GM23338 (cell line): ENCODE results near the gene CTDSP2. TPM values are rescaled to one million over a fixed set of nuclear protein-coding genes. Genes with fewer than 3 reads are reported as not detected.

ENCODE experiments used
- ATAC-seq: fragments of 200-7000 bp; cut with Tn5 transposase; 3 replicates; pipeline ENCODE4 v1.9.1; 2020
- DNase-seq: peaks from one replicate; pipeline ENCODE4 v3.0.0-alpha.2; 2015; ENCODE audit warnings: low spot score
- H2AFZ ChIP-seq: fragments of 200-600 bp; sonication (generic); 2 replicates; pipeline ENCODE4 v1.8.0; 2016; ENCODE audit warnings: antibody characterized with exemption, mild to moderate bottlenecking, moderate library complexity
- H3F3A ChIP-seq: fragments of 200-600 bp; sonication (generic); replicated peaks from 2 replicates; pipeline ENCODE4 v1.8.0; 2017; ENCODE audit warnings: antibody characterized with exemption, mixed run types, low read depth
- H3K27ac ChIP-seq: fragments of 200-600 bp; sonication (generic); 2 replicates; pipeline ENCODE4 v1.6.1; 2016; ENCODE audit warnings: low read depth
- H3K27me3 ChIP-seq: fragments of 200-600 bp; sonication (generic); 2 replicates; pipeline ENCODE4 v1.8.0; 2016; ENCODE audit warnings: mild to moderate bottlenecking, mixed run types, moderate library complexity; ENCODE audit not compliant: insufficient read depth
- H3K36me3 ChIP-seq: fragments of 200-600 bp; sonication (generic); 2 replicates; pipeline ENCODE4 v1.8.0; 2016; ENCODE audit warnings: mild to moderate bottlenecking; ENCODE audit not compliant: insufficient read depth
- H3K4me1 ChIP-seq: fragments of 200-600 bp; sonication (generic); 2 replicates; pipeline ENCODE4 v1.8.0; 2016; ENCODE audit warnings: mild to moderate bottlenecking, moderate library complexity; ENCODE audit not compliant: insufficient read depth
- H3K4me2 ChIP-seq: fragments of 200-600 bp; sonication (generic); 2 replicates; pipeline ENCODE4 v1.7.1; 2017; ENCODE audit warnings: mixed run types
- H3K4me3 ChIP-seq: fragments of 200-600 bp; sonication (generic); 2 replicates; pipeline ENCODE4 v1.6.1; 2016; ENCODE audit warnings: mixed run types
- H3K79me2 ChIP-seq: fragments of 200-600 bp; sonication (generic); replicated peaks from 2 replicates; pipeline ENCODE4 v1.8.0; 2017; ENCODE audit warnings: mild to moderate bottlenecking; ENCODE audit not compliant: insufficient read depth
- H3K9me2 ChIP-seq: fragments of 200-600 bp; sonication (generic); 2 replicates; pipeline ENCODE4 v1.8.0; 2017; ENCODE audit not compliant: insufficient read depth
- H4K20me1 ChIP-seq: fragments of 200-600 bp; sonication (generic); replicated peaks from 2 replicates; pipeline ENCODE4 v1.8.0; 2017; ENCODE audit warnings: mild to moderate bottlenecking; ENCODE audit not compliant: insufficient read depth
- H3K27ac Mint-ChIP-seq: 2 replicates; pipeline ENCODE4 v1.8.0; 2020; ENCODE audit warnings: inconsistent platforms, mild to moderate bottlenecking, moderate library complexity, mixed read lengths
- H3K27me3 Mint-ChIP-seq: 3 replicates; pipeline ENCODE4 v1.8.0; 2022; ENCODE audit warnings: low read depth, mild to moderate bottlenecking, moderate library complexity, mixed read lengths, inconsistent platforms; ENCODE audit not compliant: insufficient read depth, poor library complexity
- H3K36me3 Mint-ChIP-seq: 3 replicates; pipeline ENCODE4 v1.8.0; 2021; ENCODE audit warnings: low read depth, mild to moderate bottlenecking, inconsistent platforms, moderate library complexity, mixed read lengths
- H3K4me1 Mint-ChIP-seq: 3 replicates; pipeline ENCODE4 v1.8.0; 2020; ENCODE audit warnings: mild to moderate bottlenecking, inconsistent platforms, mixed read lengths
- H3K4me3 Mint-ChIP-seq: 3 replicates; pipeline ENCODE4 v1.8.0; 2021; ENCODE audit warnings: moderate library complexity, mild to moderate bottlenecking, inconsistent platforms, mixed read lengths
- H3K9me3 Mint-ChIP-seq: 3 replicates; pipeline ENCODE4 v1.8.0; 2020; ENCODE audit warnings: moderate library complexity, mild to moderate bottlenecking, inconsistent platforms, mixed read lengths
- CREB1 ChIP-seq: fragments of 250-450 bp; sonication (Bioruptor Pico); IDR thresholded peaks from 2 replicates; pipeline ENCODE4 v1.5.0; 2020; ENCODE audit warnings: low read depth, mild to moderate bottlenecking, moderate library complexity
- CTCF ChIP-seq, 2 experiments: fragments of 200-600 bp in 1 of 2; sonication (generic) in 1 of 2; conservative IDR thresholded peaks; 2 replicates each; pipeline versions ENCODE4 v1.5.1 to v1.6.1; 2016 to 2017; ENCODE audit warnings: antibody characterized with exemption in 2 of 2, low read depth in 2 of 2, mild to moderate bottlenecking in 2 of 2, moderate library complexity in 1 of 2
- EZH2 ChIP-seq: fragments of 200-600 bp; sonication (generic); IDR thresholded peaks from one replicate; pipeline ENCODE4 v1.8.0; 2017; ENCODE audit warnings: antibody characterized with exemption, mild to moderate bottlenecking, low read depth; ENCODE audit not compliant: unreplicated experiment
- EZH2phosphoT487 ChIP-seq: fragments of 200-600 bp; sonication (generic); IDR thresholded peaks from one replicate; pipeline ENCODE4 v1.8.1; 2018; ENCODE audit warnings: antibody characterized with exemption; ENCODE audit not compliant: unreplicated experiment
- JUNB ChIP-seq: IDR thresholded peaks from one replicate; pipeline ENCODE4 v1.6.1; 2016; ENCODE audit warnings: antibody characterized with exemption; ENCODE audit not compliant: unreplicated experiment
- NANOG ChIP-seq: IDR thresholded peaks from 2 replicates; pipeline ENCODE4 v1.6.1; 2016; ENCODE audit warnings: antibody characterized with exemption, borderline replicate concordance
- POLR2AphosphoS5 ChIP-seq: IDR thresholded peaks from 2 replicates; pipeline ENCODE4 v1.6.1; 2016; ENCODE audit warnings: antibody characterized with exemption, low read depth
- REST ChIP-seq: IDR thresholded peaks from one replicate; pipeline ENCODE4 v1.6.1; 2018; ENCODE audit warnings: antibody characterized with exemption; ENCODE audit not compliant: unreplicated experiment
- STAT1 ChIP-seq: IDR thresholded peaks from one replicate; pipeline ENCODE4 v1.6.1; 2016; ENCODE audit warnings: antibody characterized with exemption; ENCODE audit not compliant: unreplicated experiment
- ZNF114 ChIP-seq: fragments of 250-450 bp; sonication (Bioruptor Pico); IDR thresholded peaks from 2 replicates; pipeline ENCODE4 v1.5.0; 2020; ENCODE audit warnings: mild to moderate bottlenecking, moderate library complexity
- ZNF331 ChIP-seq: fragments of 250-450 bp; sonication (Bioruptor Pico); IDR thresholded peaks from 2 replicates; pipeline ENCODE4 v1.5.0; 2020; ENCODE audit warnings: low read depth, mild to moderate bottlenecking, moderate library complexity
- ZNF462 ChIP-seq: fragments of 250-450 bp; sonication (Bioruptor Pico); IDR thresholded peaks from 2 replicates; pipeline ENCODE4 v1.5.0; 2020; ENCODE audit warnings: mild to moderate bottlenecking, moderate library complexity
- polyA plus RNA-seq: library from polyadenylated mRNA; unstranded; fragments of >200 nt; fragmentation: Nextera tagmentation; extraction: Ambion mirVana; gene quantifications from 2 replicates; pipeline ENCODE4 v1.2.1, GENCODE V29; 2016
- total RNA-seq: library from RNA; depleted of rRNA; stranded (reverse); fragments of >200 nt; shearing (Covaris generic); gene quantifications from 2 replicates; pipeline ENCODE4 v1.2.3, GENCODE V29; 2014

The CTDSP2 gene
- total and polyA plus RNA-seq, 2 experiments from 2014 or later: 22.8 to 81.9 TPM

- Mint-ChIP-seq H3K9me3 (no peaks in the 10 kb centered on the region), H3K4me1 (no peaks in the 10 kb centered on the region), H3K36me3 (peaks cover 55% of the 10 kb centered on the region), H3K27ac (no peak overlapping the region), H3K27me3 (no peaks in the 10 kb centered on the region), H3K4me3 (no peak overlapping the region)
- H3K27ac ChIP-seq: no peak overlapping the region
- H3K4me1 ChIP-seq: no peaks in the 10 kb centered on the region
- H3K36me3 ChIP-seq: peaks cover 46% of the 10 kb centered on the region
- no peak overlapping the region for H2AFZ ChIP-seq
- ATAC-seq: no peak
- H3K27me3 ChIP-seq: no peaks in the 10 kb centered on the region
- H3K9me2 ChIP-seq: no peaks in the 10 kb centered on the region
- no peak for DNase-seq
- peaks cover 4% of the 10 kb centered on the region for H4K20me1 ChIP-seq
- H3K79me2 ChIP-seq: no peaks in the 10 kb centered on the region
- no peak overlapping the region for H3K4me3 ChIP-seq
- H3F3A ChIP-seq: no peaks in the 10 kb centered on the region
- TF ChIP-seq NANOG: no peak
- no peak overlapping the region for H3K4me2 ChIP-seq
These were observed 51.2 kb downstream of the CTDSP2 start for GRCh38 chr12:57795354-57795753.

- no peak overlapping the region for H3K4me3 ChIP-seq
- no peak overlapping the region for H3K4me2 ChIP-seq
- peaks cover 46% of the 10 kb centered on the region for H3K36me3 ChIP-seq
- H4K20me1 ChIP-seq: peaks cover 4% of the 10 kb centered on the region
- no peaks in the 10 kb centered on the region for H3K27me3 ChIP-seq
- Mint-ChIP-seq H3K4me3 (no peak overlapping the region), H3K36me3 (peaks cover 59% of the 10 kb centered on the region), H3K27me3 (no peaks in the 10 kb centered on the region), H3K27ac (no peak overlapping the region), H3K9me3 (no peaks in the 10 kb centered on the region), H3K4me1 (no peaks in the 10 kb centered on the region)
- no peak overlapping the region for H3K27ac ChIP-seq
- no peak for ATAC-seq
- no peak for DNase-seq
- no peaks in the 10 kb centered on the region for H3K79me2 ChIP-seq
- H2AFZ ChIP-seq: no peak overlapping the region
- no peaks in the 10 kb centered on the region for H3K9me2 ChIP-seq
- H3F3A ChIP-seq: no peaks in the 10 kb centered on the region
- H3K4me1 ChIP-seq: no peaks in the 10 kb centered on the region
- TF ChIP-seq REST (no peak), ZNF114 (no peak), EZH2 (no peak), NANOG (no peak), ZNF331 (CRISPR knock-in tag) (no peak), STAT1 (no peak), CREB1 (no peak), CTCF (conservative IDR thresholded peaks at IDR 0.05; ENCODE audit: low read depth in 2 of 2) (no peak), JUNB (no peak), EZH2phosphoT487 (no peak), ZNF462 (CRISPR knock-in tag) (no peak), POLR2AphosphoS5 (no peak)
These were observed 52.6 kb downstream of the CTDSP2 start for GRCh38 chr12:57793920-57794319.
